GM12878 (cell line): ENCODE results near the gene TDRD12. TPM values are rescaled to one million over a fixed set of nuclear protein-coding genes. Genes with fewer than 3 reads are reported as not detected.

ENCODE experiments used
- ATAC-seq: fragments of 200-7000 bp; cut with Tn5 transposase; 3 replicates; pipeline ENCODE4 v1.9.1; 2020; ENCODE audit warnings: mild to moderate bottlenecking, moderate library complexity
- BruUV-seq: library from RNA; stranded (reverse); fragments of 400-500 nt; replicated peaks from 2 replicates; lab custom pipeline; 2021; lab: Mats Ljungman, UMichigan
- CTCF ChIA-PET: fragments of 300-600 bp; sonication (Branson Sonifier 250); formaldehyde crosslinking; extraction: SDS; loops from one replicate; lab custom pipeline; 2021; ENCODE audit warnings: inconsistent platforms; lab: Yijun Ruan, JAX
- POLR2A ChIA-PET: fragments of 350-600 bp; formaldehyde crosslinking; extraction: SDS; loops from one replicate; lab custom pipeline; 2021; ENCODE audit warnings: inconsistent platforms; lab: Charles Lee
- RAD21 ChIA-PET: fragments of 300-600 bp; sonication (Branson Sonifier 250); formaldehyde crosslinking; loops from one replicate; lab custom pipeline; 2023; ENCODE audit warnings: antibody characterized with exemption; ENCODE audit not compliant: unreplicated experiment; lab: Charles Lee
- SMC1A ChIA-PET: fragments of 300-600 bp; sonication (Branson Sonifier 250); formaldehyde crosslinking; loops from one replicate; lab custom pipeline; 2023; ENCODE audit not compliant: unreplicated experiment, uncharacterized antibody; lab: Charles Lee
- DNase-seq: peaks from one replicate; pipeline ENCODE4 v3.0.0-alpha.2; 2011; ENCODE audit warnings: low read depth, low spot score
- FAIRE-seq: peaks from 3 replicates; lab custom pipeline; 2011; peaks lifted over from hg19 to GRCh38; lab: Jason Lieb, UNC
- H2AFZ ChIP-seq: 2 replicates; pipeline ENCODE4 v1.6.0; 2011; ENCODE audit warnings: low read depth, low read length, control low read depth; ENCODE audit not compliant: control insufficient read depth
- H3K27ac ChIP-seq: 2 replicates; pipeline ENCODE4 v1.5.1; 2011; ENCODE audit warnings: control low read depth; ENCODE audit not compliant: control insufficient read depth, insufficient read depth
- H3K27me3 ChIP-seq, 2 experiments: replicated peaks in 1 of 2; 2 replicates each; pipeline versions ENCODE4 v1.6.0 to v1.6.1; 2011; ENCODE audit warnings: low read length in 1 of 2; ENCODE audit not compliant: control insufficient read depth in 2 of 2, insufficient read depth in 2 of 2
- H3K36me3 ChIP-seq, 2 experiments: 2 replicates each; pipeline ENCODE4 v1.5.1; 2011; ENCODE audit warnings: low read length in 1 of 2; ENCODE audit not compliant: control insufficient read depth in 2 of 2, insufficient read depth in 2 of 2
- H3K4me1 ChIP-seq: 2 replicates; pipeline ENCODE4 v1.6.1; 2011; ENCODE audit warnings: mild to moderate bottlenecking, low read length, moderate library complexity, mixed read lengths; ENCODE audit not compliant: control insufficient read depth, insufficient read depth
- H3K4me2 ChIP-seq: 2 replicates; pipeline ENCODE4 v1.6.0; 2011; ENCODE audit warnings: control low read depth; ENCODE audit not compliant: control insufficient read depth, insufficient read depth
- H3K4me3 ChIP-seq: fragments of 200-600 bp; sonication (generic); 2 replicates; pipeline ENCODE4 v1.5.1; 2016
- H3K79me2 ChIP-seq: 2 replicates; pipeline ENCODE4 v1.6.0; 2011; ENCODE audit warnings: low read length; ENCODE audit not compliant: control insufficient read depth, insufficient read depth
- H3K9ac ChIP-seq: 2 replicates; pipeline ENCODE4 v1.8.0; 2011; ENCODE audit warnings: low read length, control low read depth, mixed read lengths; ENCODE audit not compliant: control insufficient read depth, insufficient read depth
- H3K9me3 ChIP-seq: replicated peaks from 3 replicates; pipeline ENCODE4 v1.5.1; 2011; ENCODE audit warnings: mild to moderate bottlenecking, low read length; ENCODE audit not compliant: control insufficient read depth, insufficient read depth
- H4K20me1 ChIP-seq: 2 replicates; pipeline ENCODE4 v1.6.0; 2011; ENCODE audit not compliant: control insufficient read depth, insufficient read depth
- ATF2 ChIP-seq: IDR thresholded peaks from 2 replicates; pipeline ENCODE4 v1.6.1; 2012; ENCODE audit warnings: low read length, inconsistent platforms
- BHLHE40 ChIP-seq, 2 experiments: fragments of 450-650 bp in 1 of 2; IDR thresholded peaks; 2 replicates each; pipeline ENCODE4 v1.6.1; 2011 to 2017; ENCODE audit warnings: low read depth in 2 of 2, borderline replicate concordance in 1 of 2, improper control_type of control experiment in 1 of 2, low read length in 1 of 2, mild to moderate bottlenecking in 1 of 2
- CBX3 ChIP-seq: fragments of 200-600 bp; sonication (generic); IDR thresholded peaks from 2 replicates; pipeline ENCODE4 v1.6.1; 2016; ENCODE audit warnings: low read depth, borderline replicate concordance
- CHD1 ChIP-seq: IDR thresholded peaks from 2 replicates; pipeline ENCODE4 v1.6.1; 2012; ENCODE audit warnings: low read depth, low read length, improper control_type of control experiment
- FOXK2 ChIP-seq: fragments of 450-650 bp; IDR thresholded peaks from 2 replicates; pipeline ENCODE4 v1.6.1; 2017; ENCODE audit warnings: mild to moderate bottlenecking, moderate library complexity
- GABPA ChIP-seq: IDR thresholded peaks from 2 replicates; pipeline ENCODE4 v1.6.1; 2014; ENCODE audit warnings: antibody characterized with exemption, low read depth, mild to moderate bottlenecking, inconsistent platforms
- HCFC1 ChIP-seq: fragments of 150-350 bp; IDR thresholded peaks from 2 replicates; pipeline ENCODE4 v1.6.1; 2014; ENCODE audit warnings: low read length
- IKZF1 ChIP-seq: fragments of 450-650 bp; conservative IDR thresholded peaks from 2 replicates; pipeline ENCODE4 v1.6.1; 2017; ENCODE audit warnings: antibody characterized with exemption, mild to moderate bottlenecking
- KAT2A ChIP-seq: conservative IDR thresholded peaks from 2 replicates; pipeline ENCODE4 v1.6.1; 2011; ENCODE audit warnings: low read depth, low read length; ENCODE audit not compliant: control insufficient read depth
- MEF2A ChIP-seq: IDR thresholded peaks from 2 replicates; pipeline ENCODE4 v1.6.1; 2011; ENCODE audit warnings: low read depth, mild to moderate bottlenecking, low read length, moderate library complexity; ENCODE audit not compliant: insufficient read depth
- MTA3 ChIP-seq: IDR thresholded peaks from 2 replicates; pipeline ENCODE4 v1.6.1; 2012; ENCODE audit warnings: low read length, inconsistent platforms, borderline replicate concordance
- NFYA ChIP-seq: IDR thresholded peaks from 2 replicates; pipeline ENCODE4 v1.6.1; 2011; ENCODE audit warnings: low read depth, mild to moderate bottlenecking, low read length, improper control_type of control experiment, borderline replicate concordance
- RBBP5 ChIP-seq: fragments of 200-600 bp; sonication (generic); conservative IDR thresholded peaks from 2 replicates; pipeline ENCODE4 v1.6.1; 2016
- RELB ChIP-seq: fragments of 450-650 bp; IDR thresholded peaks from 2 replicates; pipeline ENCODE4 v1.6.1; 2017; ENCODE audit warnings: low read depth, mild to moderate bottlenecking, moderate library complexity
- SP1 ChIP-seq: IDR thresholded peaks from one replicate; pipeline ENCODE4 v1.6.1; 2011; ENCODE audit warnings: low read depth, low read length
- YBX1 ChIP-seq: fragments of 450-650 bp; IDR thresholded peaks from 2 replicates; pipeline ENCODE4 v1.6.1; 2016; ENCODE audit warnings: antibody characterized with exemption
- ZBTB4 ChIP-seq: fragments of 450-650 bp; formaldehyde crosslinking; IDR thresholded peaks from 2 replicates; pipeline ENCODE4 v1.4.0; 2022; ENCODE audit warnings: mild to moderate bottlenecking, moderate library complexity
- ZNF384 ChIP-seq: IDR thresholded peaks from 2 replicates; pipeline ENCODE4 v1.6.1; 2012; ENCODE audit warnings: low read depth, mild to moderate bottlenecking, low read length, improper control_type of control experiment, borderline replicate concordance
- ZSCAN29 ChIP-seq: fragments of 450-650 bp; IDR thresholded peaks from 2 replicates; pipeline ENCODE4 v1.6.1; 2017; ENCODE audit warnings: mild to moderate bottlenecking, moderate library complexity
- WGBS: methylation state at CpG from one replicate; pipeline ENCODE4 v1.1.6; 2016; ENCODE audit warnings: low lambda C conversion rate; ENCODE audit not compliant: insufficient replicate concordance, insufficient coverage; ENCODE audit errors: missing lambda C conversion rate; 5-methylcytosine and 5-hydroxymethylcytosine counted together
- in situ Hi-C: fragments of 300-500 bp; cut with MboI; formaldehyde crosslinking; loops from 9 replicates; pipeline ENCODE4 v1.14.3; 2018; ENCODE audit warnings: mixed read lengths
- intact Hi-C: fragments of 100-400 bp; cut with micrococcal nuclease; formaldehyde crosslinking; loops from one replicate; pipeline ENCODE4 v1.14.2; 2022; ENCODE audit not compliant: unreplicated experiment
- polyA plus RNA-seq, 11 experiments: library from polyadenylated mRNA; depleted of rRNA in 4 of 11; unstranded in 6 of 11; stranded (reverse) in 5 of 11; fragments of >200 nt; fragmentation: Nextera tagmentation in 4 of 11; fragmentation: Illumina TruSeq in 1 of 11; extraction: Ambion mirVana in 4 of 11; extraction: Trizol in 1 of 11; gene quantifications; 1 replicate in 1 of 11; 2 replicates in 10 of 11; pipeline versions ENCODE4 v1.2.1 to v1.2.3, GENCODE V29; 2011 to 2016; ENCODE audit warnings: inconsistent platforms in 2 of 11, missing spikeins in 2 of 11, low read depth in 1 of 11
- total RNA-seq, 4 experiments: library from RNA; depleted of rRNA in 3 of 4; stranded (reverse); fragments of >200 nt in 3 of 4; fragmentation: Illumina TruSeq in 1 of 4; extraction: Trizol in 1 of 4; gene quantifications; 2 replicates each; pipeline versions ENCODE4 v1.2.1 to v1.2.3, GENCODE V29; 2013 to 2021

TDRD12 gene
- total and polyA plus RNA-seq, 10 of the 15 experiments (the other 5 are each of a cell fraction or from before 2014, with no cell fraction given): 0.08 to 0.15 TPM; not detected in 8

GRCh38 chr19:32828139-32828538 is 108.6 kb downstream of the TDRD12 start:
- no peaks in the 10 kb centered on the region for H4K20me1 ChIP-seq
- no peak for TF ChIP-seq RELB
- TF ChIP-seq CBX3: no peak
- no peak for TF ChIP-seq RBBP5
- no peak for TF ChIP-seq GABPA
- no peak for TF ChIP-seq FOXK2
- no peak for TF ChIP-seq KAT2A
- TF ChIP-seq ZSCAN29: no peak
- TF ChIP-seq CHD1: no peak
- TF ChIP-seq BHLHE40 (IDR thresholded peaks at IDR 0.05; ENCODE audit: borderline replicate concordance in 1 of 2, low read depth in 2 of 2, low read length in 1 of 2): no peak
- no peak for TF ChIP-seq MEF2A
- no peak for TF ChIP-seq YBX1
- no peak for TF ChIP-seq ATF2
- TF ChIP-seq NFYA: no peak
- no peak for TF ChIP-seq ZBTB4 (CRISPR knock-in tag)
- TF ChIP-seq HCFC1: no peak
- TF ChIP-seq SP1: no peak
- no peak for TF ChIP-seq MTA3
- no peak for TF ChIP-seq ZNF384
- no peak for TF ChIP-seq IKZF1
- TF ChIP-seq, all 136 proteins: peak for 0
- intact Hi-C loops (no loop called here), in situ Hi-C loops (no loop called here)
- BruUV-seq: no TSS peak
- 56% methylated on average over 4 of the region's 4 CpGs for WGBS
- no peak for FAIRE-seq
- no peak overlapping the region for H2AFZ ChIP-seq
- no peak overlapping the region for H3K9ac ChIP-seq
- SMC1A ChIA-PET: no interaction called here
- no peaks in the 10 kb centered on the region for H3K79me2 ChIP-seq
- no peak overlapping the region for H3K4me2 ChIP-seq
- no peaks in the 10 kb centered on the region for H3K4me1 ChIP-seq
- no peaks in the 10 kb centered on the region for H3K9me3 ChIP-seq
- RAD21 ChIA-PET: no interaction called here
- no peaks in the 10 kb centered on the region; a peak in 1 of 4 replicates for H3K27me3 ChIP-seq
- H3K27ac ChIP-seq: no peak overlapping the region
- POLR2A ChIA-PET: no interaction called here
- no peaks in the 10 kb centered on the region for H3K36me3 ChIP-seq
- H3K4me3 ChIP-seq: no peak overlapping the region
- DNase-seq: no peak
- CTCF ChIA-PET: interaction anchor here (1.7 kb wide), 1 partner anchor 8 kb away, joined by 3 read pairs; no protein-coding TSS in a partner anchor
- ATAC-seq: no peak
